Measurements from ENCODE around the gene MINK1. TPM values are rescaled to one million over a fixed set of nuclear protein-coding genes. Genes with fewer than 3 reads are reported as not detected.
A peak's percentile ranks its signal among the peaks of the same experiment; 100 is the strongest.

MINK1 gene
- total RNA-seq, 1 experiment from 2014 or later: 19.4 TPM

DNA sequence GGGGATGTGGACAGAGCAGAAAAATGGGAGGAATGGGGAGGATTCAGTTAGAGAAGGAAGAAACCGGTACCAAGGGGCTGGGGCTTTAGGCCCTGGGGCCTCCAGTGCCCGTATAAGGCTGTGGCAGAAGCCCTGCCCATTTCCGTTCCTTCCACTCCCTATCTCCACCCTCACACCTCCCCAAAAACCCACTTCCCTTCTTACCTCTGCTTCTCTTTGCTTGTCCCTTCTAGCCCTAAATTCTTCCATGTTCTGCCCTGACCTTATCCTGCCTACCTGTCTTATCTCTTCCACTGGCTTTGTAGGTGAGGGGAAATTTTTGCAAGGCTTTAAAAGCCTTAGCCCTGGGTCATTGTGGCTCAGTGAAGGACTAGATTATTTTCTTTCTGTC is 111.0 kb downstream of the MINK1 start:
- DNase-seq (ENCODE audit: extremely low read depth, low read depth): no peak

GRCh38 chr17:4944554-4945175 is 111.5 kb downstream of the MINK1 start:
- DNase-seq (ENCODE audit: extremely low read depth, low read depth): no peak

GRCh38 chr17:4945176-4945943 is 112.2 kb downstream of the MINK1 start:
- peak; percentile 89 for DNase-seq (ENCODE audit: extremely low read depth, low read depth)

DNA sequence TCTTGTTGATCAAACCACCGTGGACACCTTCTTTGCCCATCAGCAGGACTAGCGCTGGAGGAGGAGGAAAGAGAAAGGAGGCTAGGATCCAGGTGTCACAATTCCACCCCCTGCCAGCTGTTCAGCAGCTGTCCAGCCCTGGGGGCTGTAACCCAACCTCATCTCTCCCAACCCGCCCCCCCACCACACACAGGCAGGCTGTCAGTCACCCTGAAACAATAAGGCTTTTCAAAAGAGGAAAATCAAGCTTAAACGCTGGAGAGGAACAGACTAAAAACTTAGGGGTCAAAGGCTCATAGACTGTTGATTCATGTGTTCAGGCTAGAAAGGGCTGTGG is 112.8 kb downstream of the MINK1 start:
- no peak for DNase-seq (ENCODE audit: extremely low read depth, low read depth)

DNA sequence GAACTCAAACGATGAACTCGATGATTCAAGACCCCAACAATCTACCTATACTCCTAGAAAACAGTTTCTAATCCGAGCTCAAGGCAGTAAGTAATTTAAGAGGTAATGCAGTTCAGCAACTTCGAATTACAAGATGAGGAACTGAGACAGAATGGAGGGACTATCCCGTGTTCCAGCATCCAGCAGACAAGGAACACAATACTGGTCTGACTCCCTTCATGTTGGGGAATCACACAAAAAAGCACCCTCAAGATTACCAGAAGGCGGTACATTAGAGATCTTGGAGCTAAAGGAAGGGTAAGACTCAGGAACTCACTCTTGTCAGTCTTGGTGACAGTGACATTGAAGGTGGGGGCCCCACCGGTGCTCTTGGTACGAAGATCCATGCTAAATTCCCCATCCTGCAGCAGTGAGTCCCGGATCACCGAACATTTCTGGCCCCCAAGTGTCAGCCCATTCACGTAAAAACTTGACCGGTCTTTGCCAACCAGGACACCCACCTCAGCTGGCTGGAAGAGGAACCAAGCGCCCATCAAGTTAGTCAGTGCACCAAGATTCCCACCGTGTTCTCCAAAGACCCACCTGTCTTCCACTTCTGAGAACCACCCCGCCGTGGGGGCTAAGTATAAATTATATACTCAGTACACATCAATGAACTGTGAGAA is 113.3 kb downstream of the MINK1 start:
- no peak for DNase-seq (ENCODE audit: extremely low read depth, low read depth)

DNA sequence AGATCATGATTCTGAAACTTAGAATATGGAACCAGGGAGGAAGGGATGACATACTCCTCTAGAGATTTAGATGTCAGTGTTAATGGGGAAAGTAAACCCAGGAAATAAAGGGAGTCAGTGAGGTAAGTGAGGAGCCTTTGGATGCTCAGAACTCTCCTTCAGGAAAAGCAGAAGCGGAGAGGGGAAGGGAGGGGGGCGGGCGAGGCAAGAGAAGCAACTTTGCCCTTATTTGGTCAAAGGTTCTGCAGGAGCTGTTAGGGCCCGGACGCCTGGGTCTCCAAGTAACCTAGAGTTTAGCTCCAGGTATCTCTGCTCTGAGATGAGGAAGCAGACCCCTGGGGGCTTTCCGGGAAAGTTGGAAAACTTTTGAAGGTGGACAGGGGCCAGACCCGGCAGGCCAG is 113.9 kb downstream of the MINK1 start:
- no peak for DNase-seq (ENCODE audit: extremely low read depth, low read depth)

Other genes starting within 250 kb of the MINK1 start
- gene SMTNL2, start 248.8 kb upstream of the MINK1 start, total RNA-seq (2014; rRNA removed; shearing (Covaris generic)): 0.12 and 0.17 TPM in 2 replicates
- 2.1 and 2.3 TPM in 2 replicates for gene ALOX15, start 191.7 kb upstream of the MINK1 start, total RNA-seq (2014; rRNA removed; shearing (Covaris generic))
- gene PELP1, start 129.2 kb upstream of the MINK1 start, total RNA-seq (2014; rRNA removed; shearing (Covaris generic)): 58.2 and 61.8 TPM in 2 replicates
- 28.8 and 32.9 TPM in 2 replicates for gene ARRB2, start 122.7 kb upstream of the MINK1 start, total RNA-seq (2014; rRNA removed; shearing (Covaris generic))
- gene MED11, start 101.9 kb upstream of the MINK1 start, total RNA-seq (2014; rRNA removed; shearing (Covaris generic)): 21.8 and 24.3 TPM in 2 replicates
- gene ZMYND15, start 93.5 kb upstream of the MINK1 start, total RNA-seq (2014; rRNA removed; shearing (Covaris generic)): 0.22 and 0.23 TPM in 2 replicates
- 16.2 and 18.0 TPM in 2 replicates for gene CXCL16, start 93.4 kb upstream of the MINK1 start, total RNA-seq (2014; rRNA removed; shearing (Covaris generic))
- gene TM4SF5, start 61.5 kb upstream of the MINK1 start, total RNA-seq (2014; rRNA removed; shearing (Covaris generic)): not detected in 2 replicates
- gene VMO1, start 47.0 kb upstream of the MINK1 start, total RNA-seq (2014; rRNA removed; shearing (Covaris generic)): not detected in 2 replicates
- gene GLTPD2, start 44.4 kb upstream of the MINK1 start, total RNA-seq (2014; rRNA removed; shearing (Covaris generic)): not detected in 2 replicates
- gene PSMB6, start 37.2 kb upstream of the MINK1 start, total RNA-seq (2014; rRNA removed; shearing (Covaris generic)): 141 and 171 TPM in 2 replicates
- gene PLD2, start 26.2 kb upstream of the MINK1 start, total RNA-seq (2014; rRNA removed; shearing (Covaris generic)): 9.7 and 14.8 TPM in 2 replicates
- gene C17orf107, start 66.2 kb downstream of the MINK1 start, total RNA-seq (2014; rRNA removed; shearing (Covaris generic)): 0.59 and 0.63 TPM in 2 replicates
- gene CHRNE, start 69.8 kb downstream of the MINK1 start, total RNA-seq (2014; rRNA removed; shearing (Covaris generic)): not detected in 2 replicates
- gene GP1BA, start 98.9 kb downstream of the MINK1 start, total RNA-seq (2014; rRNA removed; shearing (Covaris generic)): not detected in 2 replicates
- 53.4 and 54.3 TPM in 2 replicates for gene SLC25A11, start 106.7 kb downstream of the MINK1 start, total RNA-seq (2014; rRNA removed; shearing (Covaris generic))
- 59.5 and 62.7 TPM in 2 replicates for gene RNF167, start 106.9 kb downstream of the MINK1 start, total RNA-seq (2014; rRNA removed; shearing (Covaris generic))
- gene PFN1, start 115.2 kb downstream of the MINK1 start, total RNA-seq (2014; rRNA removed; shearing (Covaris generic)): 960 and 1,088 TPM in 2 replicates
- 5.4 and 7.5 TPM in 2 replicates for gene ENO3, start 117.8 kb downstream of the MINK1 start, total RNA-seq (2014; rRNA removed; shearing (Covaris generic))
- 56.0 and 57.1 TPM in 2 replicates for gene SPAG7, start 134.5 kb downstream of the MINK1 start, total RNA-seq (2014; rRNA removed; shearing (Covaris generic))
- gene CAMTA2, start 154.3 kb downstream of the MINK1 start, total RNA-seq (2014; rRNA removed; shearing (Covaris generic)): 54.5 and 59.9 TPM in 2 replicates
- gene INCA1, start 164.2 kb downstream of the MINK1 start, total RNA-seq (2014; rRNA removed; shearing (Covaris generic)): not detected in 2 replicates
- gene KIF1C, start 164.6 kb downstream of the MINK1 start, total RNA-seq (2014; rRNA removed; shearing (Covaris generic)): 50.3 and 52.6 TPM in 2 replicates
- gene SLC52A1, start 202.1 kb downstream of the MINK1 start, total RNA-seq (2014; rRNA removed; shearing (Covaris generic)): 0.12 and 0.35 TPM in 2 replicates
- not detected in 2 replicates for gene ZFP3, start 245.1 kb downstream of the MINK1 start, total RNA-seq (2014; rRNA removed; shearing (Covaris generic))